Ishikawa (cell line): ENCODE data around the gene SLC13A4.

Source experiments
- CREB1 ChIP-seq: IDR thresholded peaks from 2 replicates; pipeline ENCODE4 v1.6.1; 2012; ENCODE audit warnings: low read depth
- EGR1 ChIP-seq: IDR thresholded peaks from 2 replicates; pipeline ENCODE4 v1.6.1; 2012
- EP300 ChIP-seq: IDR thresholded peaks from 2 replicates; pipeline ENCODE4 v1.6.1; 2012; ENCODE audit warnings: borderline replicate concordance
- RAD21 ChIP-seq: IDR thresholded peaks from 2 replicates; pipeline ENCODE4 v1.6.1; 2012; ENCODE audit warnings: low read depth
- TAF1 ChIP-seq: IDR thresholded peaks from 2 replicates; pipeline ENCODE4 v1.6.1; 2012; ENCODE audit warnings: low read depth, mild to moderate bottlenecking

DNA sequence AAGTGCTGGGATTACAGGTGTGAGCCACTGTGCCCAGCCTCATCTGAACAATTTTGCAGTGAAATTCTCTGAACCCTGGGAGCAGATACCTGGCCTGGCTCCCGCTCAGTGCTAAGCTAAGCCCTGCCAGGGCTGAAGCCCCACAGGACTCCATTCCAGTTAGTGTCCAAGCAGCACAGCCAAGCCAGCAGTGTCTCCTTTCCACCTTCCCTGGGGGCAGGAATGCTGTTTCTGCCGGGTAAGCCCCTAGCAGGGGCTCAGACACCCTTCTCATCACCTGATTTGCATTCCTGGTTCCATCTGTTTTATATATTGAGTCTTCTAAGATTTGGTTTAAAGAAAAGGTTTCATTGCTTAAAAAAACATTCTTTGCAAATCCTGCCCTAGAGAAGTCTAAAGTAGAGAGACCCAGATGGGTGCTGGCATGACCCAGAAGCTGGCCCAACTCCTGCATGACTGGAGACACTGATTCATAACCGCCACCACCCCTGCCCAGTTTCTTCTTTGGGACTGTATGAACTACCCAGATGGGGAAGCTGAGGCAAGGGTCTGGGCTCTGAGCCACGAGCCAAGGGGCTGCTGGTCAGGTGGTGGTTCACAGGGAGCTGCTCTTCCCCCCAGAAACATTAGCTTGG is 14.0 kb downstream of the SLC13A4 start:
- TF ChIP-seq EP300, result no peak
- TF ChIP-seq CREB1, result no peak
- no peak for TF ChIP-seq EGR1
- TF ChIP-seq RAD21, result no peak
- TF ChIP-seq TAF1, result no peak
